ENCODE data around the gene CLIC6.

GRCh38 chr21:34653522-34653921 lies 15.3 kb upstream of the CLIC6 start:
- TF ChIP-seq CTCF (IDR thresholded peaks at IDR 0.05), result no peak
- TF ChIP-seq POLR2AphosphoS5 (IDR thresholded peaks at IDR 0.05), result no peak
- TF ChIP-seq POLR2A (IDR thresholded peaks at IDR 0.05), result no peak
- no peak for TF ChIP-seq EP300 (IDR thresholded peaks at IDR 0.05)

Measured in suprapubic skin (tissue), 4 donors.